HepG2 (cell line): ENCODE data around the gene MAP3K3. TPM values are rescaled to one million over a fixed set of nuclear protein-coding genes. Genes with fewer than 3 reads are reported as not detected.

ENCODE experiments used
- ATAC-seq: fragments of 200-7000 bp; cut with Tn5 transposase; 3 replicates; pipeline ENCODE4 v1.9.1; 2020; ENCODE audit warnings: mild to moderate bottlenecking, moderate library complexity
- BruUV-seq: library from RNA; stranded (reverse); fragments of 400-500 nt; replicated peaks from 2 replicates; lab custom pipeline; 2021; lab: Mats Ljungman, UMichigan
- CTCF ChIA-PET: fragments of 300-600 bp; formaldehyde crosslinking; extraction: SDS; loops from one replicate; lab custom pipeline; 2021; ENCODE audit warnings: low total read pairs, inconsistent platforms, low intra/inter-chr PET ratio; lab: Yijun Ruan, JAX
- POLR2A ChIA-PET: fragments of 350-600 bp; sonication (Branson Sonifier 250); formaldehyde crosslinking; loops from one replicate; lab custom pipeline; 2020; ENCODE audit warnings: antibody characterized with exemption, inconsistent platforms; lab: Yijun Ruan, JAX
- DNase-seq: peaks from one replicate; pipeline ENCODE4 v3.0.0-alpha.2; 2015; ENCODE audit warnings: low spot score
- FAIRE-seq: peaks from 3 replicates; lab custom pipeline; 2011; peaks lifted over from hg19 to GRCh38; lab: Jason Lieb, UNC
- H2AFZ ChIP-seq: one replicate; pipeline ENCODE4 v1.6.1; 2011; ENCODE audit warnings: low read length, inconsistent platforms
- H3K27ac ChIP-seq: fragments of 300-600 bp; 3 replicates; pipeline ENCODE4 v1.8.0; 2011; ENCODE audit warnings: mixed run types, mild to moderate bottlenecking, mixed read lengths, low read length, inconsistent platforms; ENCODE audit not compliant: insufficient read depth; ENCODE audit errors: extremely low read length
- H3K27me3 ChIP-seq, 2 experiments: fragments of 200-600 bp in 1 of 2; 2 replicates in 1 of 2; 3 replicates in 1 of 2; pipeline versions ENCODE4 v1.6.0 to v1.8.0; 2011; ENCODE audit warnings: low read length in 2 of 2, mild to moderate bottlenecking in 2 of 2, moderate library complexity in 2 of 2, inconsistent platforms in 1 of 2; ENCODE audit not compliant: insufficient read depth in 2 of 2, control insufficient read depth in 1 of 2
- H3K36me3 ChIP-seq, 2 experiments: fragments of 200-600 bp in 1 of 2; replicated peaks in 1 of 2; 2 replicates in 1 of 2; 3 replicates in 1 of 2; pipeline versions ENCODE4 v1.5.1 to v1.8.0; 2011; ENCODE audit warnings: low read length in 2 of 2, inconsistent platforms in 1 of 2; ENCODE audit not compliant: insufficient read depth in 2 of 2, control insufficient read depth in 1 of 2
- H3K4me1 ChIP-seq: 2 replicates; pipeline ENCODE4 v1.5.1; 2012; ENCODE audit warnings: low read length, inconsistent platforms; ENCODE audit not compliant: insufficient read depth
- H3K4me2 ChIP-seq: 2 replicates; pipeline ENCODE4 v1.6.0; 2011; ENCODE audit warnings: low read depth, low read length, inconsistent platforms
- H3K4me3 ChIP-seq, 3 experiments: fragments of 200-600 bp in 1 of 3; sonication (generic), shearing (Covaris generic) in 1 of 3; replicated peaks in 1 of 3; 2 replicates each; pipeline ENCODE4 v1.5.1; 2011 to 2016; ENCODE audit warnings: low read length in 3 of 3, inconsistent platforms in 2 of 3, low read depth in 2 of 3, mild to moderate bottlenecking in 2 of 3, control low read depth in 1 of 3, mixed read lengths in 1 of 3; ENCODE audit not compliant: insufficient read depth in 1 of 3
- H3K79me2 ChIP-seq: one replicate; pipeline ENCODE4 v1.6.1; 2011; ENCODE audit warnings: low read length, inconsistent platforms; ENCODE audit not compliant: insufficient read depth
- H3K9ac ChIP-seq: 2 replicates; pipeline ENCODE4 v1.6.0; 2011; ENCODE audit warnings: mild to moderate bottlenecking, low read depth, low read length, inconsistent platforms; ENCODE audit not compliant: insufficient read depth
- H3K9me3 ChIP-seq: 2 replicates; pipeline ENCODE4 v1.5.1; 2012; ENCODE audit warnings: mild to moderate bottlenecking, low read length
- H4K20me1 ChIP-seq: 2 replicates; pipeline ENCODE4 v1.6.0; 2011; ENCODE audit warnings: inconsistent platforms, mild to moderate bottlenecking, low read length, moderate library complexity; ENCODE audit not compliant: insufficient read depth
- ETV5 ChIP-seq: IDR thresholded peaks from 2 replicates; pipeline ENCODE4 v1.6.1; 2018; ENCODE audit warnings: missing biosample characterization, missing genetic modification reagents, inconsistent platforms, borderline replicate concordance
- MTERF4 ChIP-seq: sonication (generic); formaldehyde crosslinking; IDR thresholded peaks from 2 replicates; pipeline ENCODE4 v1.8.0; 2023; ENCODE audit warnings: mild to moderate bottlenecking, missing genetic modification reagents
- TBX3 ChIP-seq: fragments of 450-650 bp; IDR thresholded peaks from 2 replicates; pipeline ENCODE4 v1.6.1; 2017; ENCODE audit warnings: antibody characterized with exemption, mild to moderate bottlenecking, inconsistent platforms, borderline replicate concordance
- YEATS2 ChIP-seq: sonication (generic); formaldehyde crosslinking; IDR thresholded peaks from 2 replicates; pipeline ENCODE4 v1.4.0; 2020; ENCODE audit warnings: missing genetic modification reagents, borderline replicate concordance
- ZBED4 ChIP-seq: sonication (generic); formaldehyde crosslinking; IDR thresholded peaks from 2 replicates; pipeline ENCODE4 v1.4.0; 2020; ENCODE audit warnings: missing genetic modification reagents, borderline replicate concordance
- ZBTB20 ChIP-seq: sonication (generic); formaldehyde crosslinking; IDR thresholded peaks from 2 replicates; pipeline ENCODE4 v1.8.1; 2023; ENCODE audit warnings: missing genetic modification reagents, low read depth, mild to moderate bottlenecking, borderline replicate concordance
- ZBTB33 ChIP-seq: sonication (generic); formaldehyde crosslinking; IDR thresholded peaks from 2 replicates; pipeline ENCODE4 v1.4.0; 2020; ENCODE audit warnings: missing genetic modification reagents
- ZBTB7A ChIP-seq: sonication (generic); formaldehyde crosslinking; IDR thresholded peaks from 2 replicates; pipeline ENCODE4 v1.8.0; 2022; ENCODE audit warnings: mild to moderate bottlenecking, missing genetic modification reagents
- ZNF329 ChIP-seq: sonication (generic); formaldehyde crosslinking; IDR thresholded peaks from 2 replicates; pipeline ENCODE4 v1.9.0; 2021; ENCODE audit warnings: low read depth, mild to moderate bottlenecking, missing genetic modification reagents
- ZNF639 ChIP-seq: conservative IDR thresholded peaks from 2 replicates; pipeline ENCODE4 v1.6.1; 2018; ENCODE audit warnings: missing genetic modification reagents
- ZNF660 ChIP-seq: sonication (generic); formaldehyde crosslinking; IDR thresholded peaks from 2 replicates; pipeline ENCODE4 v1.5.1; 2020; ENCODE audit warnings: mild to moderate bottlenecking, low read depth, missing genetic modification reagents, borderline replicate concordance
- ZNF780A ChIP-seq: sonication (generic); formaldehyde crosslinking; IDR thresholded peaks from 2 replicates; pipeline ENCODE4 v1.8.0; 2022; ENCODE audit warnings: mild to moderate bottlenecking, missing genetic modification reagents, moderate library complexity
- ZSCAN9 ChIP-seq: IDR thresholded peaks from 2 replicates; pipeline ENCODE4 v1.6.1; 2016; ENCODE audit warnings: borderline replicate concordance
- WGBS: methylation state at CpG from one replicate; pipeline ENCODE4 v1.1.6; 2017; ENCODE audit warnings: low lambda C conversion rate; 5-methylcytosine and 5-hydroxymethylcytosine counted together
- in situ Hi-C: cut with HindIII; loops from 2 replicates; pipeline ENCODE4 v1.10.0; 2017; ENCODE audit warnings: low pct_unique_long_range_greater_than_20kb; ENCODE audit not compliant: extremely low pct_ligation_motif_present
- intact Hi-C: fragments of 100-400 bp; cut with micrococcal nuclease; formaldehyde crosslinking; loops from one replicate; pipeline ENCODE4 v1.10.0; 2022; ENCODE audit not compliant: unreplicated experiment
- polyA plus RNA-seq, 8 experiments: library from polyadenylated mRNA; depleted of rRNA in 3 of 8; stranded (reverse) in 7 of 8; unstranded in 1 of 8; fragments of >200 nt; fragmentation: Illumina TruSeq in 4 of 8; extraction: Trizol in 4 of 8; gene quantifications; 2 replicates each; pipeline versions ENCODE4 v1.2.1 to v1.2.3, GENCODE V29; 2011 to 2016; ENCODE audit warnings: low read depth in 4 of 8, missing spikeins in 1 of 8, mixed read lengths in 1 of 8; ENCODE audit not compliant: insufficient read depth in 1 of 8
- total RNA-seq, 5 experiments: library from RNA; depleted of rRNA; stranded (reverse); fragments of >200 nt; fragmentation: Illumina TruSeq; extraction: Trizol; gene quantifications; 2 replicates each; pipeline ENCODE4 v1.2.3, GENCODE V29; 2016; ENCODE audit warnings: low read depth in 1 of 5

MAP3K3 gene
- total and polyA plus RNA-seq, 2 of the 13 experiments (the other 11 are each of a cell fraction or from before 2014, with no cell fraction given) = 17.7 to 21.8 TPM

GRCh38 chr17:63649813-63650212 lies 27.6 kb downstream of the MAP3K3 start:
- no peaks in the 10 kb centered on the region for H3K4me1 ChIP-seq
- FAIRE-seq (no peak), ATAC-seq (no peak), DNase-seq (no peak)
- H3K9ac ChIP-seq = no peak overlapping the region
- H3K27me3 ChIP-seq = no peaks in the 10 kb centered on the region
- in situ Hi-C loops (no loop called here), intact Hi-C loops (no loop called here)
- H3K36me3 ChIP-seq = peaks cover 12 to 45% of the 10 kb centered on the region in 2 experiments; a peak in 4 of 5 replicates
- no peak overlapping the region for H3K4me3 ChIP-seq
- no peaks in the 10 kb centered on the region for H4K20me1 ChIP-seq
- TF ChIP-seq MTERF4 (CRISPR knock-in tag) (no peak), ZNF660 (CRISPR knock-in tag) (no peak), ZBTB20 (CRISPR knock-in tag) (no peak), ZBTB7A (no peak), TBX3 (no peak), ZNF329 (CRISPR knock-in tag) (no peak), ETV5 (CRISPR knock-in tag) (no peak), ZSCAN9 (no peak), YEATS2 (CRISPR knock-in tag) (no peak), ZBED4 (no peak), ZBTB33 (CRISPR knock-in tag) (no peak), ZNF639 (CRISPR knock-in tag) (no peak), ZNF780A (CRISPR knock-in tag) (no peak)
- 100% methylated on average over 1 of the region's 1 CpG for WGBS
- POLR2A ChIA-PET = no interaction called here
- H3K79me2 ChIP-seq = no peaks in the 10 kb centered on the region
- no peak overlapping the region for H2AFZ ChIP-seq
- H3K27ac ChIP-seq = no peak overlapping the region
- H3K9me3 ChIP-seq = no peaks in the 10 kb centered on the region
- CTCF ChIA-PET = no interaction called here
- BruUV-seq = no TSS peak
- H3K4me2 ChIP-seq = no peak overlapping the region
